Natural killer cell (primary cell): Measurements from ENCODE around the gene SPRR4. TPM values are rescaled to one million over a fixed set of nuclear protein-coding genes. Genes with fewer than 3 reads are reported as not detected.

Source experiments
- ATAC-seq, 3 donors: fragments of 150-1000 bp in 2 of 3; fragments of 200-7000 bp in 1 of 3; cut with Tn5 transposase; 1 replicate in 1 of 3; 2 replicates in 2 of 3; pipeline ENCODE4 v1.10.0; 2021; ENCODE audit warnings: mild to moderate bottlenecking in 2 of 3, moderate library complexity in 2 of 3
- DNase-seq, 2 donors: peaks; one replicate each; pipeline versions ENCODE4 v3.0.0 to v3.0.0-alpha.2; 2013 to 2021; ENCODE audit warnings: mixed read lengths in 1 of 2
- H3K27ac ChIP-seq: one replicate; pipeline ENCODE4 v1.5.1; 2013; ENCODE audit warnings: mild to moderate bottlenecking, low read length
- H3K27me3 ChIP-seq: one replicate; pipeline ENCODE4 v1.6.1; 2013; ENCODE audit warnings: low read length; ENCODE audit not compliant: control insufficient read depth, insufficient read depth
- H3K36me3 ChIP-seq: one replicate; pipeline ENCODE4 v1.6.1; 2013; ENCODE audit warnings: low read length; ENCODE audit not compliant: control insufficient read depth, insufficient read depth
- H3K4me1 ChIP-seq: one replicate; pipeline ENCODE4 v1.6.1; 2013; ENCODE audit warnings: low read length; ENCODE audit not compliant: control insufficient read depth, insufficient read depth
- H3K4me3 ChIP-seq: one replicate; pipeline ENCODE4 v1.5.1; 2013; ENCODE audit warnings: low read length
- H3K9me3 ChIP-seq: one replicate; pipeline ENCODE4 v1.6.1; 2013; ENCODE audit warnings: low read length; ENCODE audit not compliant: control insufficient read depth, insufficient read depth
- H3K27ac Mint-ChIP-seq, 2 donors: one replicate each; pipeline ENCODE4 v1.8.0; 2022; ENCODE audit warnings: mild to moderate bottlenecking in 2 of 2, mixed read lengths in 2 of 2, moderate library complexity in 1 of 2
- H3K27me3 Mint-ChIP-seq, 2 donors: one replicate each; pipeline ENCODE4 v1.8.0; 2022; ENCODE audit warnings: low read depth in 2 of 2, mixed read lengths in 2 of 2
- H3K36me3 Mint-ChIP-seq: one replicate; pipeline ENCODE4 v1.8.0; 2022; ENCODE audit warnings: mixed read lengths
- H3K4me1 Mint-ChIP-seq, 2 donors: one replicate each; pipeline ENCODE4 v1.8.0; 2022; ENCODE audit warnings: mixed read lengths in 2 of 2
- H3K4me3 Mint-ChIP-seq: one replicate; pipeline ENCODE4 v1.8.0; 2022; ENCODE audit warnings: mild to moderate bottlenecking, moderate library complexity, mixed read lengths
- H3K9me3 Mint-ChIP-seq, 2 donors: one replicate each; pipeline ENCODE4 v1.8.0; 2022; ENCODE audit warnings: mixed read lengths in 2 of 2
- CTCF ChIP-seq: fragments of 200-600 bp; IDR thresholded peaks from one replicate; pipeline ENCODE4 v1.8.0; 2022; ENCODE audit warnings: antibody characterized with exemption
- WGBS: methylation state at CpG from one replicate; pipeline ENCODE4 v1.1.7; 2013; ENCODE audit warnings: missing lambda C conversion rate; ENCODE audit not compliant: insufficient coverage; 5-methylcytosine and 5-hydroxymethylcytosine counted together
- intact Hi-C: fragments of 100-400 bp; cut with micrococcal nuclease; formaldehyde crosslinking; loops from one replicate; pipeline ENCODE4 v1.14.2; 2022
- total RNA-seq, 4 donors: library from RNA; stranded (reverse); fragments of 120-200 nt in 1 of 4; gene quantifications; one replicate each; pipeline versions ENCODE4 v1.2.3 to v1.2.4, GENCODE V29; 2013 to 2022

Gene SPRR4
- not detected for total RNA-seq
- not detected for total RNA-seq (2013)

GRCh38 chr1:152970495-152970894, at the start of gene SPRR4:
Gene SPRR4, plus strand, starts transcription at chr1:152970648. Its CDS starts 1,243 bp downstream, at chr1:152971891.
- Mint-ChIP-seq H3K4me1 (no peaks in the 10 kb centered on the region), H3K27me3 (peaks cover 11 to 28% of the 10 kb centered on the region in 2 donors), H3K4me3 (no peak within 1 kb of the TSS), H3K36me3 (no peaks in the 10 kb centered on the region), H3K9me3 (no peaks in the 10 kb centered on the region), H3K27ac (no peak within 1 kb of the TSS)
- DNase-seq (no peak), ATAC-seq (no peak)
- WGBS = 90% methylated on average over 6 of the region's 6 CpGs
- Histone ChIP-seq H3K27ac (no peak within 1 kb of the TSS), H3K4me3 (no peak within 1 kb of the TSS), H3K27me3 (peaks cover 2% of the 10 kb centered on the region), H3K4me1 (no peaks in the 10 kb centered on the region), H3K9me3 (no peaks in the 10 kb centered on the region), H3K36me3 (no peaks in the 10 kb centered on the region)
- TF ChIP-seq CTCF = no peak
- intact Hi-C loops = no loop called here

- no peak overlapping the region for H3K27ac ChIP-seq
- H3K27ac Mint-ChIP-seq = no peak overlapping the region
- intact Hi-C loops = no loop called here
- H3K9me3 Mint-ChIP-seq = no peaks in the 10 kb centered on the region
- H3K27me3 Mint-ChIP-seq = peaks cover 6 to 26% of the 10 kb centered on the region in 2 donors
- H3K4me1 Mint-ChIP-seq = no peaks in the 10 kb centered on the region
- no peak overlapping the region for H3K4me3 Mint-ChIP-seq
- ATAC-seq (no peak), DNase-seq (no peak)
- no peaks in the 10 kb centered on the region for H3K27me3 ChIP-seq
- H3K36me3 ChIP-seq = no peaks in the 10 kb centered on the region
- WGBS = 87% methylated on average over 2 of the region's 2 CpGs
- H3K4me1 ChIP-seq = no peaks in the 10 kb centered on the region
- no peaks in the 10 kb centered on the region for H3K36me3 Mint-ChIP-seq
- no peaks in the 10 kb centered on the region for H3K9me3 ChIP-seq
- no peak for TF ChIP-seq CTCF
- no peak overlapping the region for H3K4me3 ChIP-seq
These were observed 46.3 kb upstream of the SPRR4 start for GRCh38 chr1:152924191-152924590.

GRCh38 chr1:152926091-152926490, 44.4 kb upstream of the SPRR4 start:
- Mint-ChIP-seq H3K4me3 (no peak overlapping the region), H3K9me3 (no peaks in the 10 kb centered on the region), H3K36me3 (no peaks in the 10 kb centered on the region), H3K4me1 (no peaks in the 10 kb centered on the region), H3K27me3 (peaks cover 8 to 26% of the 10 kb centered on the region in 2 donors), H3K27ac (no peak overlapping the region)
- Histone ChIP-seq H3K4me3 (no peak overlapping the region), H3K27ac (no peak overlapping the region), H3K27me3 (no peaks in the 10 kb centered on the region), H3K4me1 (no peaks in the 10 kb centered on the region), H3K9me3 (no peaks in the 10 kb centered on the region), H3K36me3 (no peaks in the 10 kb centered on the region)
- intact Hi-C loops = loop anchor here (1.0 kb wide), 1 partner anchor 55 kb away; no protein-coding TSS in a partner anchor
- DNase-seq = peak in 1 of 2 donors; percentile 6
- peak in 1 of 3 donors; percentile 47 for ATAC-seq
- TF ChIP-seq CTCF = no peak
- 75% methylated on average over 3 of the region's 3 CpGs for WGBS

GRCh38 chr1:152928671-152929070, 41.8 kb upstream of the SPRR4 start:
- no peaks in the 10 kb centered on the region for H3K4me1 Mint-ChIP-seq
- Histone ChIP-seq H3K4me1 (no peaks in the 10 kb centered on the region), H3K27me3 (no peaks in the 10 kb centered on the region), H3K9me3 (no peaks in the 10 kb centered on the region), H3K36me3 (no peaks in the 10 kb centered on the region), H3K27ac (no peak overlapping the region), H3K4me3 (no peak overlapping the region)
- H3K4me3 Mint-ChIP-seq = no peak overlapping the region
- H3K27ac Mint-ChIP-seq = no peak overlapping the region
- no peaks in the 10 kb centered on the region for H3K9me3 Mint-ChIP-seq
- peaks cover 8 to 14% of the 10 kb centered on the region in 2 donors for H3K27me3 Mint-ChIP-seq
- DNase-seq (no peak), ATAC-seq (no peak)
- intact Hi-C loops = no loop called here
- TF ChIP-seq CTCF = no peak
- H3K36me3 Mint-ChIP-seq = no peaks in the 10 kb centered on the region
- 92% methylated on average over 2 of the region's 3 CpGs for WGBS
